Measurements from ENCODE around the gene MKLN1. TPM values are rescaled to one million over a fixed set of nuclear protein-coding genes. Genes with fewer than 3 reads are reported as not detected.
A peak's percentile ranks its signal among the peaks of the same experiment; 100 is the strongest.

MKLN1 gene
- total RNA-seq, 1 experiment from 2014 or later: 61.1 TPM

GRCh38 chr7:131371411-131371810, 43.7 kb downstream of the MKLN1 start:
- TF ChIP-seq EZH2 (IDR thresholded peaks at IDR 0.05; ENCODE audit: low read depth): no peak
- TF ChIP-seq CTCF (conservative IDR thresholded peaks at IDR 0.05): no peak
- Histone ChIP-seq H3K4me2 (no peak overlapping the region), H2AFZ (no peak overlapping the region), H3K27ac (peak overlapping the region; percentile 43), H3K79me2 (ENCODE audit: low read depth) (peaks cover 87% of the 10 kb centered on the region), H4K20me1 (ENCODE audit: insufficient read depth) (peaks cover 55% of the 10 kb centered on the region), H3K36me3 (ENCODE audit: low read depth) (no peaks in the 10 kb centered on the region), H3K4me3 (no peak overlapping the region), H3K27me3 (ENCODE audit: insufficient read depth, low read depth) (no peaks in the 10 kb centered on the region), H3F3A (ENCODE audit: insufficient read depth, low read depth) (peaks cover 30% of the 10 kb centered on the region), H3K9me3 (ENCODE audit: insufficient read depth, low read depth) (0 out of 2 replicates have a peak, but pooled peaks cover 4% of the 10 kb centered on the region), H3K9me2 (ENCODE audit: insufficient read depth) (no peaks in the 10 kb centered on the region; the same call in 1 of the 2 replicates), H3K4me1 (replicated peaks; ENCODE audit: insufficient read depth) (peaks cover 29% of the 10 kb centered on the region)
- no peak for DNase-seq
- CTCF ChIA-PET: interaction anchor here (0.5 to 0.6 kb wide), 2 partner anchors 46 to 300 kb away, joined by 3 to 14 read pairs; no protein-coding TSS in a partner anchor
- POLR2A ChIA-PET (ENCODE audit: unreplicated experiment): interaction anchor here (0.6 to 0.7 kb wide), 3 partner anchors 8 to 1201 kb away, joined by 3 to 6 read pairs (median 5); no protein-coding TSS in a partner anchor
- no TSS peak for BruUV-seq (replicated peaks)
- intact Hi-C loops (cut with micrococcal nuclease; ENCODE audit: unreplicated experiment): loop anchor here (5.0 kb wide), 1 partner anchor 44 kb away; the partner anchor contains the start of gene MKLN1

GRCh38 chr7:131372554-131372953, 44.9 kb downstream of the MKLN1 start:
- Histone ChIP-seq H3K79me2 (ENCODE audit: low read depth) (peaks cover 83% of the 10 kb centered on the region), H3K4me1 (replicated peaks; ENCODE audit: insufficient read depth) (peaks cover 29% of the 10 kb centered on the region), H3K36me3 (ENCODE audit: low read depth) (peaks cover 7% of the 10 kb centered on the region), H3K27me3 (ENCODE audit: insufficient read depth, low read depth) (no peaks in the 10 kb centered on the region), H4K20me1 (ENCODE audit: insufficient read depth) (peaks cover 60% of the 10 kb centered on the region), H3K27ac (no peak overlapping the region), H2AFZ (no peak overlapping the region), H3K4me2 (no peak overlapping the region), H3F3A (ENCODE audit: insufficient read depth, low read depth) (peaks cover 30% of the 10 kb centered on the region), H3K9me3 (ENCODE audit: insufficient read depth, low read depth) (0 out of 2 replicates have a peak, but pooled peaks cover 4% of the 10 kb centered on the region), H3K9me2 (ENCODE audit: insufficient read depth) (no peaks in the 10 kb centered on the region; the same call in 1 of the 2 replicates), H3K4me3 (no peak overlapping the region)
- no TSS peak for BruUV-seq (replicated peaks)
- intact Hi-C loops (cut with micrococcal nuclease; ENCODE audit: unreplicated experiment): loop anchor here (5.0 kb wide), 1 partner anchor 45 kb away; the partner anchor contains the start of gene MKLN1
- no peak for TF ChIP-seq EZH2 (IDR thresholded peaks at IDR 0.05; ENCODE audit: low read depth)
- TF ChIP-seq CTCF (conservative IDR thresholded peaks at IDR 0.05): no peak
- ChIA-PET POLR2A (ENCODE audit: unreplicated experiment) (interaction anchor here (0.6 kb wide), 1 partner anchor 505 kb away, joined by 6 read pairs; no protein-coding TSS in a partner anchor), CTCF (interaction anchor here (0.7 kb wide), 1 partner anchor 147 kb away, joined by 7 read pairs; no protein-coding TSS in a partner anchor)
- DNase-seq: no peak

GRCh38 chr7:131374821-131375220, 47.1 kb downstream of the MKLN1 start:
- H3K36me3 ChIP-seq (ENCODE audit: low read depth): peaks cover 11% of the 10 kb centered on the region
- no TSS peak for BruUV-seq (replicated peaks)
- ChIA-PET CTCF (no interaction called here), POLR2A (ENCODE audit: unreplicated experiment) (no interaction called here)
- intact Hi-C loops (cut with micrococcal nuclease; ENCODE audit: unreplicated experiment): loop anchor here (5.0 kb wide), 1 partner anchor 48 kb away; the partner anchor contains the start of gene MKLN1
- no peak overlapping the region; the same call in 1 of the 2 replicates for H3K27ac ChIP-seq
- no peaks in the 10 kb centered on the region; the same call in 1 of the 2 replicates for H3K9me2 ChIP-seq (ENCODE audit: insufficient read depth)
- no peaks in the 10 kb centered on the region for H3K9me3 ChIP-seq (ENCODE audit: insufficient read depth, low read depth)
- DNase-seq: no peak
- H3F3A ChIP-seq (ENCODE audit: insufficient read depth, low read depth): peaks cover 29% of the 10 kb centered on the region
- H3K4me3 ChIP-seq: no peak overlapping the region
- no peak overlapping the region for H2AFZ ChIP-seq
- H4K20me1 ChIP-seq (ENCODE audit: insufficient read depth): peaks cover 51% of the 10 kb centered on the region
- TF ChIP-seq CTCF (conservative IDR thresholded peaks at IDR 0.05): no peak
- no peak for TF ChIP-seq EZH2 (IDR thresholded peaks at IDR 0.05; ENCODE audit: low read depth)
- no peaks in the 10 kb centered on the region for H3K27me3 ChIP-seq (ENCODE audit: insufficient read depth, low read depth)
- peaks cover 20% of the 10 kb centered on the region for H3K4me1 ChIP-seq (replicated peaks; ENCODE audit: insufficient read depth)
- H3K4me2 ChIP-seq: no peak overlapping the region
- peaks cover 76% of the 10 kb centered on the region for H3K79me2 ChIP-seq (ENCODE audit: low read depth)
